GM10266 (cell line): ENCODE measurements around the gene FBN2.
"Not testable (repeated sequence)": the region's sequence is repeated elsewhere in the genome, so short reads cannot be mapped to it uniquely, and the experiment has no call there.

Experiments used
- DNase-seq: peaks from one replicate; pipeline ENCODE4 v3.0.0; 2012; ENCODE audit errors: extremely low spot score
- TF ChIP-seq, protein P1 (sequence below): IDR thresholded peaks from 2 replicates; pipeline ENCODE4 v1.5.1; 2012; ENCODE audit warnings: mild to moderate bottlenecking, low read depth; ENCODE audit not compliant: control insufficient read depth, insufficient read depth; ENCODE audit errors: missing control alignments

Gene FBN2

GRCh38 chr5:128338649-128339048 lies 199.4 kb downstream of the FBN2 start:
- DNase-seq: no peak
- TF ChIP-seq, protein P1, sequence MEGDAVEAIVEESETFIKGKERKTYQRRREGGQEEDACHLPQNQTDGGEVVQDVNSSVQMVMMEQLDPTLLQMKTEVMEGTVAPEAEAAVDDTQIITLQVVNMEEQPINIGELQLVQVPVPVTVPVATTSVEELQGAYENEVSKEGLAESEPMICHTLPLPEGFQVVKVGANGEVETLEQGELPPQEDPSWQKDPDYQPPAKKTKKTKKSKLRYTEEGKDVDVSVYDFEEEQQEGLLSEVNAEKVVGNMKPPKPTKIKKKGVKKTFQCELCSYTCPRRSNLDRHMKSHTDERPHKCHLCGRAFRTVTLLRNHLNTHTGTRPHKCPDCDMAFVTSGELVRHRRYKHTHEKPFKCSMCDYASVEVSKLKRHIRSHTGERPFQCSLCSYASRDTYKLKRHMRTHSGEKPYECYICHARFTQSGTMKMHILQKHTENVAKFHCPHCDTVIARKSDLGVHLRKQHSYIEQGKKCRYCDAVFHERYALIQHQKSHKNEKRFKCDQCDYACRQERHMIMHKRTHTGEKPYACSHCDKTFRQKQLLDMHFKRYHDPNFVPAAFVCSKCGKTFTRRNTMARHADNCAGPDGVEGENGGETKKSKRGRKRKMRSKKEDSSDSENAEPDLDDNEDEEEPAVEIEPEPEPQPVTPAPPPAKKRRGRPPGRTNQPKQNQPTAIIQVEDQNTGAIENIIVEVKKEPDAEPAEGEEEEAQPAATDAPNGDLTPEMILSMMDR: no peak

GRCh38 chr5:128335339-128335738 lies 202.7 kb downstream of the FBN2 start:
- TF ChIP-seq, protein P1: no peak
- DNase-seq: no peak

DNA sequence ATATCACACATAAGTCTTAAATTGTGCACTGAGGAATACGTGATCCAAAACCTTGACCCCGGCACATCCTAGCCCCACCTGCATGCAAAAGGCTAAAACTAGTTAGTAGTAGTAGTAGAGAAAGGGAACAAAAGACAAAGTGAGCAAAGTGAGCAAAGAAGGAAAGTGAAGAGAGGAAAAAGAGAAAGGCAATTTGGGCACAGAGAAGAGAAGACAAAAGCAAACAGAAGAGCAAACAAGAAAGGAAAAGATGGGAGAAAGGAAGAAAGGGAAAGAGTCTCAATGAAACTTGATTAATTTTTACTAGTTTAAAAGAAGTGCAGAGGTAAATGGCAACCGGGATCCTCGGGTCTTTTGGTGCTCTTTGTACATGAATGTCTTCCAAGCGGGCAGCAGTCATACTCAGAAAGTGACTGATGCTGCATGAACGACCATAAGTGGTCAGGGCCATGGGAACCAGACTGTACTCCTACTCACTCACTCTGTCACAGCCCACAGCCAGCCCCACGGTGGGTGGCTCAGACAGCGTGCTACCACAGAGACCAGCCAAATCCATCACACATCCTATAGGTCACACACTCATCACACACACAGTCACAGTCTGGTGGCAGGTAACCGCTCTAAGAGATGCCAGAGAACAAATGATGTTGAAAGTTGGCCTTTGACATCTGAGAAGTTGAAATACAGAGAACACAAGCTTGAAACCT lies 203.9 kb downstream of the FBN2 start:
- TF ChIP-seq, protein P1: no peak
- no peak for DNase-seq

DNA sequence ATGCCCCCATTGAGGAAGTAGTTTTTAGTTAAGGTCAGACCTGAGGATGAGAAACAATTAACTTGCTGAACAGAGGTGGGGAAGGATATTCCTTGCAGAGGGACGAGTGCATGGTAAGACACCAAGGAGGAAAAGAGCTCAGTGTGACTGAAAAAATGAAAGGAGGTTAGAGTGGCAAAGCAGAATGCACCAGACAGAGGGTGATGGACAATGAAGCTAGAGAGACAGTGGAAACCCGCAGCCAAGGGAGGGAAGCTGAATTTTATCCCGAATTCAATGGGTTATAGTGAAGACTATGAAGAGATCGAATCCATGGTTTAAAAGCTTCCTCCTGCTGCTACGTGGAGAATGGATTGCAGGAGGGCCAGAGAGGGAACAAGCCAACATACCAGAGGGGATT lies 206.8 kb downstream of the FBN2 start:
- TF ChIP-seq, protein P1: no peak
- DNase-seq: no peak

GRCh38 chr5:128329386-128329939 lies 208.6 kb downstream of the FBN2 start:
- TF ChIP-seq, protein P1: no peak
- DNase-seq: no peak

GRCh38 chr5:128328446-128328845 lies 209.6 kb downstream of the FBN2 start:
- DNase-seq: no peak

GRCh38 chr5:128328007-128328406 lies 210.0 kb downstream of the FBN2 start:
- TF ChIP-seq, protein P1: no peak
- DNase-seq: no peak

More at GRCh38 chr5:128328446-128328845, 209.6 kb downstream of the FBN2 start:
- TF ChIP-seq, protein P1: no peak

DNA sequence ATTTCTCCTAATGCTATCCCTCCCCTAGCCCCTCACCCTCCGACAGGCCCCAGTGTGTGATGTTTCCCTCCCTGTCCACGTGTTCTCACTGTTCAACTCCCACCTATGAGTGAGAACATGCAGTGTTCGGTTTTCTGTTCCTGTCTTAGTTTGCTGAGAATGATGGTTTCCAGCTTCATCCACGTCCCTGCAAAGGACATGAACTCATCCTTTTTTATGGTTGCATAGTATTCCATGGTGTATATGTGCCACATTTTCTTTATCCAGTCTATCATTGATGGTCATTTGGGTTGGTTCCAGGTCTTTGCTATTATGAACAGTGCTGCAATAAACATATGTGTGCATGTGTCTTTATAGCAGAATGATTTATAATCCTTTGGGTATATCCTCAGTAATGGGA lies 216.6 kb downstream of the FBN2 start:
- DNase-seq: not testable (repeated sequence)
